ENCODE results near the gene OR1F1. TPM values are rescaled to one million over a fixed set of nuclear protein-coding genes. Genes with fewer than 3 reads are reported as not detected.
A peak's percentile ranks its signal among the peaks of the same experiment; 100 is the strongest.

OR1F1 gene
- total and polyA plus RNA-seq, 9 of the 15 experiments (the other 6 are each of a cell fraction or from before 2014, with no cell fraction given): 0.15 to 0.61 (median 0.35) TPM; not detected in 3

DNA sequence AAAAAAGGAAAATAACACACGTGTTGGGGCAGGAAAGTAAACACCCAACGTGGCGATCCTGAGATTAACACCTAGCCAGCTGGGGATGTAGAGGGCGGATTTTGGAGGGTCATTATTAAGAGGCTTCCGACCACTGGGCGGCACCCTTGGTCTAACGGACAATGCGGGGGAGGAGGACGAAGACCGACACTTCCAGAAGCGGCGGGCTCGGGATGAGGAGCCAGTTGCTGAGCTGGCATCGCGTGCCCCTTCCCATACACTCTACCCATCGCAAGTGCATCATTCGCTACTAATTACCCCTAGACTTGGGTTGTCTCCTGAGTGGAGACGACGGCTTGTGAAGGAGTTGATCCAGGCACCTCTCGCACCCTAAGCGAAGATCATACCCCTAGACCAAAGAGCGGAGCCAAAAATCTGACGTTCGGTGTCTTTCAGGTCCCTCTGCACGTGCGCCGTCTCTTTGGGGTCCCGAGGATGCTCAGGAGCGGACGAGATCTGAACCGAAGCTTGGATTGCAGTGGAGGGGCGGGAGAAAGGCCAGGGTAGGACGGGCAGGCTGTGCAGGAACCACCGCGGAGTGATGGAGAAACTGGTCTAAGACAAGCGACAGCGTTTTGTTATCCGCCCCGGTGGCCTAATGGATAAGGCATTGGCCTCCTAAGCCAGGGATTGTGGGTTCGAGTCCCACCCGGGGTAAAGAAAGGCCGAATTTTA lies 35.6 kb upstream of the OR1F1 start (continued):
- TF ChIP-seq JUND (IDR thresholded peaks at IDR 0.05; ENCODE audit: borderline replicate concordance, low read depth, low read length) (peak; percentile 40; the same call in 1 of the 2 replicates), JUND (tag; IDR thresholded peaks at IDR 0.05; ENCODE audit: borderline replicate concordance, low read depth, low read length) (no peak; the same call in 2 of the 3 replicates), MECOM (CRISPR knock-in tag; IDR thresholded peaks at IDR 0.05) (peak; percentile 31; the same call in 1 of the 2 replicates), TCFL5 (CRISPR knock-in tag; conservative IDR thresholded peaks at IDR 0.05) (no peak), MAFK (IDR thresholded peaks at IDR 0.05; ENCODE audit: low read length) (peak; percentile 4; the same call in 1 of the 2 replicates), SIN3A (IDR thresholded peaks at IDR 0.05; ENCODE audit: borderline replicate concordance in 2 of 2, control insufficient read depth in 1 of 2, low read depth in 2 of 2, low read length in 2 of 2) (peak in 1 of 2 experiments; percentile 73; a peak in 2 of 4 replicates), DEAF1 (CRISPR knock-in tag; IDR thresholded peaks at IDR 0.05) (peak; percentile 66), GATAD2A (IDR thresholded peaks at IDR 0.05) (peak; percentile 58; the same call in 1 of the 2 replicates), BRF1 (IDR thresholded peaks at IDR 0.05; ENCODE audit: borderline replicate concordance, extremely low read depth, insufficient read length) (peak; percentile 56), CHD1 (IDR thresholded peaks at IDR 0.05; ENCODE audit: low read length) (no peak), SMAD3 (CRISPR knock-in tag; conservative IDR thresholded peaks at IDR 0.05) (no peak), ZFP36 (IDR thresholded peaks at IDR 0.05; ENCODE audit: low read depth, low read length, partially characterized antibody) (peak; percentile 44), ERF (CRISPR knock-in tag; IDR thresholded peaks at IDR 0.05) (0 out of 2 replicates have a peak, but pooled peaks have one; percentile 1), MEIS2 (IDR thresholded peaks at IDR 0.05; ENCODE audit: partially characterized antibody) (peak; percentile 11), ZNF766 (CRISPR knock-in tag; conservative IDR thresholded peaks at IDR 0.05) (peak; percentile 91)
- TF ChIP-seq, protein P1, sequence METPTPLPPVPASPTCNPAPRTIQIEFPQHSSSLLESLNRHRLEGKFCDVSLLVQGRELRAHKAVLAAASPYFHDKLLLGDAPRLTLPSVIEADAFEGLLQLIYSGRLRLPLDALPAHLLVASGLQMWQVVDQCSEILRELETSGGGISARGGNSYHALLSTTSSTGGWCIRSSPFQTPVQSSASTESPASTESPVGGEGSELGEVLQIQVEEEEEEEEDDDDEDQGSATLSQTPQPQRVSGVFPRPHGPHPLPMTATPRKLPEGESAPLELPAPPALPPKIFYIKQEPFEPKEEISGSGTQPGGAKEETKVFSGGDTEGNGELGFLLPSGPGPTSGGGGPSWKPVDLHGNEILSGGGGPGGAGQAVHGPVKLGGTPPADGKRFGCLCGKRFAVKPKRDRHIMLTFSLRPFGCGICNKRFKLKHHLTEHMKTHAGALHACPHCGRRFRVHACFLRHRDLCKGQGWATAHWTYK (CRISPR knock-in tag; IDR thresholded peaks at IDR 0.05): peak; percentile 18; the same call in 1 of the 2 replicates
- TF ChIP-seq, protein P2, sequence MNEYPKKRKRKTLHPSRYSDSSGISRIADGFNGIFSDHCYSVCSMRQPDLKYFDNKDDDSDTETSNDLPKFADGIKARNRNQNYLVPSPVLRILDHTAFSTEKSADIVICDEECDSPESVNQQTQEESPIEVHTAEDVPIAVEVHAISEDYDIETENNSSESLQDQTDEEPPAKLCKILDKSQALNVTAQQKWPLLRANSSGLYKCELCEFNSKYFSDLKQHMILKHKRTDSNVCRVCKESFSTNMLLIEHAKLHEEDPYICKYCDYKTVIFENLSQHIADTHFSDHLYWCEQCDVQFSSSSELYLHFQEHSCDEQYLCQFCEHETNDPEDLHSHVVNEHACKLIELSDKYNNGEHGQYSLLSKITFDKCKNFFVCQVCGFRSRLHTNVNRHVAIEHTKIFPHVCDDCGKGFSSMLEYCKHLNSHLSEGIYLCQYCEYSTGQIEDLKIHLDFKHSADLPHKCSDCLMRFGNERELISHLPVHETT (CRISPR knock-in tag; conservative IDR thresholded peaks at IDR 0.05 in 1 of 2, IDR thresholded peaks at IDR 0.05 in 1 of 2): peak in 1 of 2 experiments; percentile 46; a peak in 1 of 4 replicates
- TF ChIP-seq, protein P3, sequence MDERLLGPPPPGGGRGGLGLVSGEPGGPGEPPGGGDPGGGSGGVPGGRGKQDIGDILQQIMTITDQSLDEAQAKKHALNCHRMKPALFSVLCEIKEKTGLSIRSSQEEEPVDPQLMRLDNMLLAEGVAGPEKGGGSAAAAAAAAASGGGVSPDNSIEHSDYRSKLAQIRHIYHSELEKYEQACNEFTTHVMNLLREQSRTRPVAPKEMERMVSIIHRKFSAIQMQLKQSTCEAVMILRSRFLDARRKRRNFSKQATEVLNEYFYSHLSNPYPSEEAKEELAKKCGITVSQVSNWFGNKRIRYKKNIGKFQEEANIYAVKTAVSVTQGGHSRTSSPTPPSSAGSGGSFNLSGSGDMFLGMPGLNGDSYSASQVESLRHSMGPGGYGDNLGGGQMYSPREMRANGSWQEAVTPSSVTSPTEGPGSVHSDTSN (CRISPR knock-in tag; IDR thresholded peaks at IDR 0.05; ENCODE audit: low read depth): no peak
- TF ChIP-seq, protein P3 (tag; conservative IDR thresholded peaks at IDR 0.05; ENCODE audit: low read depth): 0 out of 2 replicates have a peak, but pooled peaks have one; percentile 8
